ENCODE measurements around the gene KRTDAP. TPM values are rescaled to one million over a fixed set of nuclear protein-coding genes. Genes with fewer than 3 reads are reported as not detected.

KRTDAP gene
- total RNA-seq, 1 donor from 2014 or later: not detected

DNA sequence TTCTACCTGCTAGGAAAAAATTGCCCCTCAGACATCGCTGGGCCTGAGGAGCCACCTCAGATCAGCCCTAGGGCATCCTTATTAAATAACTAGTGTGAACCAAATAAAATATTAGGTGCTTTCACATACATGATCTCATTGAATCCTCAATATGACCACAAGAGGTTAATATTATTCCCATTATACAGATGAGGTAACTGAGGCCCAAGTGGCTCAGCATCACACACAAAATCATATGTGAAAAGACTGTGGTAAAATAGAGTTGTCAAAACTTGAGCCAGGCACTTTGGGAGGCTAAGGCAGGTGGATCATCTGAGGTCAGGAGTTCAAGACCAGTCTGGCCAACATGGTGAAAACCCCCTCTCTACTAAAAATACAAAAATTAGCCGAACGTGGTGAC, 26.0 kb upstream of the KRTDAP start:
- ATAC-seq (ENCODE audit: poor library complexity) (no peak), DNase-seq (no peak)
- intact Hi-C loops (cut with DNase I): no loop called here

DNA sequence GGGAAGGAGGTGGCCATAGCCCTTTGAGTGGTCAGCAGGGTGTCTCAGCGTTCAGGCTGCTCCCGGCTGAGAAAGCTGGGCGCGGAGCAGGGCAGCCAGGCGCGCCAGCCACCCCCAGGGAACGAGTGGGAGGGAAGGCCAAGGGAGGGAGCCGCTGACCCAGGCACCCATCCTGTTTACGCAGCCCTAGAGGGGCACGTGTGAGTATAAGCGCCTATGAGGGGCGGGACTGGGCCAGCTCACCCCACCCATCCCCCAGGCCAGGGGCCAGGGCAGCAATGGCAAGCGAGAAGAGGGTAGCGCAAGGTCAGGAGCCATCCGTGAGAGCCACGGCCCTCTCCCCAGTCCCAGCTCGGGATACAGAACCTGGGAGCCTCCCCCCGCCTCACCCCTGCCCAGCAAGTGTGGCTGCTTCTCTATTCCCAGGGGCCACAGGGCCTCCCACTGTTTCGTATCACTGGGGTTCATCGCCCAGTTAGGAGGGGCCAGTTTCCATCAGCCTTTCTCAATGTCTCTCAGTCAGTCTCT, 24.1 kb upstream of the KRTDAP start:
- intact Hi-C loops (cut with DNase I): no loop called here
- ATAC-seq (ENCODE audit: poor library complexity): no peak
- no peak for DNase-seq

DNA sequence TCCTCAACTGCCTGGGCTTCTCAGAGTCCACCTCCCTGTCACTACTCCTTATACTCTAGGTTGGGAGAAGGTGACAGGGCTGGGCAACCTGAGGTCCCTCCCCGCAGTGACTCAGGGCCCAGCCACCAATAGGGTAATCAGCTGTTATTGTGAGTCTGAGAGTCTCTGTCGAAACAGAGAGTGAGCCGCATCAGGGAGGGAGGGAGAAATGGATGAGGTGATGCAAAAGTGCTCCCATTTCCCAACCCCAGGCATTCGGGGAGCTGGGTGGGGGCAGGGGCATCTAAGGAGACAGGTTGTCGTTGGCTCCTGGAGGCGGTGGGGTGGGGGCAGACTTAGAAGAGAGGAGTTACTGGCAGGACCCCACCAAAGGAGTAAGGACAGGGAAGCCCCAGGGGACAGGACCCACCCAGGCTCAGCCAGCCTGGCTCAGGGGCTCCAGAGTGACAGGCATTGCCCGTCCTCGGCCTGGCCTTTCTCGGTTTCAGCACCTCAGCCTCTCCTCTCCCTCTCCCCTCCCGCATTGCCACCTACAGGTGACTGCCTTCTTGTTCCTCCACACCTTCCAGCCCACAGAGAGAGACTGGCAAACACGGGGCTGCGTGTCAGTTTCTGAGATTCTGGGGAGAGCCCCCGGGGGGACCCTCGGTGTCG, 23.5 kb upstream of the KRTDAP start, which contains the start of gene DMKN:
Gene DMKN, minus strand, starts transcription at position 22 of the 654 bp plus-strand sequence. CDS start 174 bp downstream, outside the sequence.
- intact Hi-C loops (cut with DNase I): no loop called here
- DNase-seq: no peak
- no peak for ATAC-seq (ENCODE audit: poor library complexity)

DNA sequence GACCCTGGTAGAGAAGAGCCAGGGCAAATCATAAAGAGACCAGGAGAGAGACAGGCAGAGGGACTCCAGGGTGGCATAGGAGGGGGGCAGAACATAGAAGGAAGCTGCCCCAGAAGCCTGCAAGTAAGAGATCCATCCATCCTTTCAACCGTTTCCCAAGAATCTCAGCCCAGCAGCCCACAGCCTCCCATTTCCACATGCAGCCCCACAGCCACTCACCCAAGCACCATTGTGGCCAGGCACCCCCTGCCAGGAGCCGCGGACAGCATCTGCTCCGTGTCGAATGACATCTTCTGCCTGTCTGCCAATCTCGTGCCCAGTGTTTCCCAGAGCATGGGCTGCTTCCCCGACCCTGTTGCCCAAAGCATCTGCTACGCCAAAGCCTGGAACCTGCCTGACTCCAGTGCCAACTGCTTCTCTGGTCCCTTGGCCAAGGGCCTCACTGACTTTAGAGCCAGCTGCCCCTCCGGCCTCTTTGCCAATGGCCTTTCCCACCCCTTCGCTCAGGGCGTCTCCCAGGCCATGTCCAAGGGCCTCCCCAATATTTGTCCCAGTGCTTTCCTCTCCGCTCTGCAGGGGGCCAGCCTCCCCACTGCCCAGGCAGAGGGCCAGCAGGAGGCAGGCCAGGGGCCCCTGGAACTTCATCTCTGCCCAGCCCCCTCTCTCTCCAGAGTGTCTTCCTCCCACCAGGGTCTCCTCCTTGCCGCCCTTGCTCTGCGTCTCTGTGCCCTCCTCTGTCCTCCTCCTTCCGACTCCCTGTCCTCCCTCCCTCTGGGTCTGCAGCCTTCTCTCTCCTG, 22.8 kb upstream of the KRTDAP start:
- intact Hi-C loops (cut with DNase I): no loop called here
- no peak for DNase-seq
- no peak for ATAC-seq (ENCODE audit: poor library complexity)

DNA sequence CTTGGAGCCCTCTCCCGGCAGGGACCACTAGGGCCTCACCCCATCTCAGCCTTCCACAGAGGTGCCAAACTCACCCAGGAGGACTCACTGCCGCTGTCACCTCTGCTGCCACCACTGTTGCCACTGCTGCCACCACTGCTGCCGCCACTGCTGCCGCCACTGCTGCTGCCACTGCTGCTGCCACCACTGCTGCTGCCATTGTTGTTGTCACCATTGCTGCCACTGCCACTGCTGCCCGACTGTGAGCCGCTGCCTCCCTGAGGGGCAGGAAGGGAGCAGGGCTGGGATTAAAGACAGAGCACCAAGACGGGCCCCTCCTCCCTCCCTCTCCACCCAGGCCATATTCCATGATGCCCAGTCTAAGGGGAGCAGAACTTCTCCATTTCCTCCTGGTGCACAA, 21.1 kb upstream of the KRTDAP start:
- intact Hi-C loops (cut with DNase I): no loop called here
- DNase-seq (no peak), ATAC-seq (ENCODE audit: poor library complexity) (no peak)

DNA sequence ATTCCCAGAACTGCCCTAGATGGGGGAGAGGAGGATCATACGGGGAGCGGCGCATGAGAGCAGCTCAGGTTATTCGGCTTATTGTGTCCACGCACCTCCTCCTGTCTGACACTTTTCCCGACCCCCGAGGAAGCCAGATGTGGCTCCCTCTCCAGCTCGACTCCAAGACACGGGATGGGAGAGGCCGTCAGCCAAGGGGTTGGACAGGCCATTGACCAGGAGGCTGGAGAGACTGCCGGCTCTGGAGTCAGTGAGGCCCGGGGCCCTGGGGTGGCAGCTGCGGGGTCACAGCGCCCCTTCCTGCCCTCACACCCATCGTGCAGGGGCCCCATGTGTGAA, 20.3 kb upstream of the KRTDAP start:
- ATAC-seq (ENCODE audit: poor library complexity): no peak
- intact Hi-C loops (cut with DNase I): no loop called here

DNA sequence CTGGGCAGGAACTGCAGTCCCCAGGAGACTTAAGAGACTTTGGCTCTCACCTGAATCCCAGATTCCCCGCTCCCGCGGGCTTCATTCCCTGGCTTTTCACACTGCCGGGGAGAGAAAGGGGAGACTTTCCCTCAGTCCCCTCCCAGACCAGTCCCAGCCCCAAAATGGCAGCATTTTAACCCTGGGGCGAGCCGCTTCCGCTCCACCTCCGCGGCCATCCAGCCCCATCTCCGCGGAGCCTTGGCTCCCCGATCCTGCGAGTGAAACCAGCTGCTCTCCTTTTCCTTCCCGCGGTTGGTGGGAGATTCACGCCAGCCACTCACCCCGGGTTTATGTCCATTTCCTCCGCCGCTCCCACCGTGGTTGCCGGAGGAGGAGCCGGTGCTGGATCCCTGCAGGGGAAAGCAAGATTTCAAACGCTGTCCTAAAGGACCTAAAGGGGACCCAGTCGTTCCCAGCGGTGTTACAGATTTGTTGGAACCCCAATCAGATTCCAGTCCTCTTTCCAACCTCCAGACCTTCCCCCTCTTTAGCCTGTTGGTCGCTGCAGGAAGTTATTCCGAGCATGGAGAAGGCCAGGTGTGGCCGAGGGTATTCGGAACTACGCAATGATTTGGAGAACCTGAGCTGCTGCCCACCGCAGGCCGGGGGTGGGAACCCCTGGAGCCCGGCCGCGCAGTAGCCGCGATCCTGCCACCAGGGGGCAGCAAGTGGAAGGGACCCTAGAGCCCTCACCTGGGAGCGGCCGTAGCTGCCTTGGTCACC, 19.8 kb upstream of the KRTDAP start:
- DNase-seq (peak; percentile 83), ATAC-seq (ENCODE audit: poor library complexity) (peak; percentile 94)
- intact Hi-C loops (cut with DNase I): no loop called here

More for the DNA sequence above, 20.3 kb upstream of the KRTDAP start:
- no peak for DNase-seq

DNA sequence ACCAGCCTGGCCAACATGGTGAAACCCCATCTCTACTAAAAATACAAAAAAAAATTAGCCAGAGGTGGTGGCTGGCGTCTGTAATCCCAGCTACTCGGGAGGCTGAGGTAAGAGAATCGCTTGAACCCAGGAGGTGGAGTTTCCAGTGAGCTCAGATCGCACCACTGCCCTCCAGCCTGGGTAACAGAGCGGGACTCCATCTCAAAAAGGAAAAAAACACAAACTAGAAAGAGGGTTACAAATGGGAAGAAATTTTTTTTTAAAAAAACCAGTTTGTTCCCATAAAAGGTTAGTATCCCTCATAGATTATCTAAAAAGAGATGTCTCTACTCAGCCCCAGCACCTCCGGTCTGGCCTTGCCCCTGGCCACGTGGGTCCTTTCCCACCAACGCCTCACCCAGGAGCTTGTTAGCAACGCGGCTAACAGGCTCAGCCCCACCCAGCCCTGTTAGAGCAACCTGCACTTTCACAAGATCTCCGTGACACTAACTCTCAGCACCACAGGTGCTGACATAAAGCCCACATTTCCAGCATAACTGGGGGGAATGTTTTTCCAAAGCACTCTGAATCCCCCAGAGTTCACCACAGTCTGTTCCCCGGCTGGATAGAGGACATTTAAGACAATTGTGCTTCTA, 18.9 kb upstream of the KRTDAP start:
- intact Hi-C loops (cut with DNase I): no loop called here
- ATAC-seq (ENCODE audit: poor library complexity) (no peak), DNase-seq (no peak)

DNA sequence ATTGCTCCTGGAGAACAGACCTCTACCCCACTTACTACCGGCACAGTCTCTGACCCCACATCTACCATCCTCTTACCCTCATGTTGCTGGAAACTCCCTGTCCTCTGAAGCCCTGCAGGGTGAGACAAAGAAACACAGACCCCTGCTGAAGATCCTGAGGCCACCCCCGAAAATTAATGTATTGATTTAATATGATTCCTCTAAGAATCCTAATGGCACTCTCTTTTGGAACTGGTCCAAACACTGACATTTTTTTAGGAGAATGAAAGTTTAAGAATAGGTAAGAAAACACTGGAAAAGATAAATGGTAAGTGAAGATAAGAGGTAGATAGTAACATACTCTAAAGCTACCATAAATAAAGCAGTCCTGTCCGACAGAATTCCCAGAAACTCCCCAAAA, 17.9 kb upstream of the KRTDAP start:
- DNase-seq (no peak), ATAC-seq (ENCODE audit: poor library complexity) (no peak)
- intact Hi-C loops (cut with DNase I): no loop called here

DNA sequence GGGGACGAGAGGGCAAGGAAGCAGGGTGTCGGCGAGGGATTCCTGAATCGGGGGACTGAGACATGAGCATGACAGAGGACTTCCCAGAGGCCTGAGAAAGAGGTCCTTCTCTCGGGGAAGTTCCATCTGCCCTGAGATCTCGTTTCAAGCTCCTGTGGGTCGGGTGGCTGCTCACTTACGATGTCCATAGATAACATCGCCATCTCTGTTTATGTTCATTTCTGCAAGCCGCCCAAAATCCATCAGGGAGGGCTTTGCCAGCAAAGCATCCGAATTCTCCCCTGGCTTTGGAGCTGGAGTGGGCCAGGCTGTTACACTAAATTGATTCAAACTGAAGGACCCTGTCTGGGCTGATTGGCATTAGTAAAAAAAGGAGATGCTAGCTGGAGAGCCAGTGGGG, 17.3 kb upstream of the KRTDAP start:
- no peak for ATAC-seq (ENCODE audit: poor library complexity)
- intact Hi-C loops (cut with DNase I): no loop called here
- DNase-seq: no peak

DNA sequence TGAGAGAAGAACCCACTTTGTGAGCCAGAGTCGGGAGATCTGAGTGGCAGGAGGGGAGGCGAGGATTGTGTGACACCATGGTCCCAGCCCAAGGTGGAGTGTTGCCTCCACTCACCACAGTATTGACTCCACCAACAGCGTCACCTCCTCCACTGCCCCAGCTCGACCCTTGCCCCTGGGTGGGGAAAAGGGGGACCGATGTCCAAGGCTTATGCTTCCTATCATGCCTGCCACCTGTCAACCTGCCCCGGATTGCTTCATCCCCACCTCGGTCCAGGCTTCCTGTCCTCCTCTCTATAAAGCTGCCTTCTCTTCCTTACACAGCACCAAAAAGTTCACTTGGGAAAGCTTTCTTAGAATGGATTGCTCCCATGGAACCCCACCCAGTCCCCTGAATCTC, 15.7 kb upstream of the KRTDAP start:
- DNase-seq: no peak
- intact Hi-C loops (cut with DNase I): no loop called here

DNA sequence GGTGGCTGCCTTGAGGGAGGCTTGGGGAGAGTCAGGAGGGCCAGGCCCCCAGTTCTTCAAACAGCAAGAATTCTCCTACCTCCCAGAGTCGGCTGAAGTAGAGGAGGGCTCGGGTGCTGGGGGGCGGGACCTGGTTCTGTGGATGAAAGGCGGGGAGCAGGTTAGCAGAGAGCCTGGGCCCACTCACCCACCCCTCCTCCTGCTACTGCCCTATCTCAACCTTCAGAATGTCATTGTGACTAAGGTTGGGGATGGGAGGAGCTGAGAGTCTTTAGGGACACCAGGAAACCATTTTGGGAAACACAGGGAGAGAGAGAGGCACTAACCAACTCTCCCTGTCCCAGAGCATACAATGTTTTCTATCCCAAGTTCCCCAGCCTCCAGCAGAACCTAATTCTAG, 12.5 kb upstream of the KRTDAP start:
- DNase-seq: no peak
- intact Hi-C loops (cut with DNase I): no loop called here
- ATAC-seq (ENCODE audit: poor library complexity): peak; percentile 34

More for the DNA sequence above, 15.7 kb upstream of the KRTDAP start:
- ATAC-seq (ENCODE audit: poor library complexity): no peak

DNA sequence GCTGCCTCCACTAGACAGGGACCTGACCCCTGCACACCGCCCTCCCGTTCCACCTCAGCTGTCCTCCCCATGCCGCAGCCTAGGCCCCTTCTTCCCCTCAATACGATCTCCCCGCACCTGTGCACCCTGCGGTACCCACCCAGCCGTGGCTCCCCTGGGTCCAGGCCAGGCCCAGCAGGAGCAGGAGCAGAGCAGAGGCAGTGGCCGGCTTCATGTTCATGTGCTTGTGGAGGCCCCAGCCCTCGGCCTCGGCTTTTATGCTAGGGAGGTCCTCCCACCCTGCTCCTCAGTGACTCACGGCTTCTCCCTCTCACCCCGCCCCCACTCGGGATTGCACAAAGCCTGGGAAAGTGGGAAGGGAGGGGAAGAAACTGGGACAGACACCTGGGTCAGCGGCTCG, 11.4 kb upstream of the KRTDAP start:
- intact Hi-C loops (cut with DNase I): no loop called here
- ATAC-seq (ENCODE audit: poor library complexity) (no peak), DNase-seq (no peak)

DNA sequence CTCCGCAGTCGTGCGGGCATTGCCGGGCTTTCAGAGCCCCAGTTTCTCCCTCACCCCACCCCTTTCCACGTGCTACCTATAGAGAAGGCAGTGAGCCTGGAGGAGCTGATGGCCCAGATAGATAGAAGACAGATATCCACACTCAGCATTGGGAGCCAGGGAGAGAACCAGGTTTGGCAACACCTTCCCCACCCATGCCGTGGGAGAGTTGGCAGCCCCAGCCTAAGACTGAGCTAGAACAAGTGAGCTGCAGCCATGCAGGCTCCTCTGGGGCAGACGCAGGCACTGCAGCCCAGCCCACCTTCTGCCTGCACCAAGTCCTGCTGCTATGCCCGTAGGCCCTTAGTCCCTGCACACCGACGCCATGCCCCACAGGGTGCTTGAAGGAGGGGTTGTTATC, 10.3 kb upstream of the KRTDAP start:
- ATAC-seq (ENCODE audit: poor library complexity): no peak
- no peak for DNase-seq
- intact Hi-C loops (cut with DNase I): no loop called here

DNA sequence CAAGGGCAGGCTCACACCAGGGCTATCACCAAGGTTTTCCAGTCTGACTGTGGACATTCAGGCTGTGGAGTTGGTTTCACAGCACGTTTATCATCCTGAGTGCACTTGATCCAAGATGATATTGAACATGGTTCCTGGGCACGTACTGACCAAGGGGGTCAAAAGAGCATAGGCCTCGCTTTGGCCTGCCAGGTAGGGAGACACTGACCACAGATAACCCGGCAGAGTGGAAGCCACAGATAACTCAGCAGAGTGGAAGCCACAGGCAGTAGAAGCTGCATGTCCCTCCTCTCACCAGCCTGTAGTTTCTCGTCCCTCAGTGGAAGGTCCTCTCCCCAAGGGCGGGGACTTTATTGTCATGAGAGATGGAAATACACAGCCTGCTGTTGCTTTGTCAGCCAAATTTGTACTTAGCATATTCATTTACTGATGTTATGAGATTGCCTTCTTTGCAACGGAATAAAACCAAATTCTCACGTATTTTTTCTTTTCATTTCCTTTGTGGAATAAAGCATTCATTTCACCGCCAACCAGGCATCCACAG, 8.8 kb upstream of the KRTDAP start:
- no peak for DNase-seq
- intact Hi-C loops (cut with DNase I): loop anchor here (5.0 kb wide), 1 partner anchor 147 kb away; no protein-coding TSS in a partner anchor

DNA sequence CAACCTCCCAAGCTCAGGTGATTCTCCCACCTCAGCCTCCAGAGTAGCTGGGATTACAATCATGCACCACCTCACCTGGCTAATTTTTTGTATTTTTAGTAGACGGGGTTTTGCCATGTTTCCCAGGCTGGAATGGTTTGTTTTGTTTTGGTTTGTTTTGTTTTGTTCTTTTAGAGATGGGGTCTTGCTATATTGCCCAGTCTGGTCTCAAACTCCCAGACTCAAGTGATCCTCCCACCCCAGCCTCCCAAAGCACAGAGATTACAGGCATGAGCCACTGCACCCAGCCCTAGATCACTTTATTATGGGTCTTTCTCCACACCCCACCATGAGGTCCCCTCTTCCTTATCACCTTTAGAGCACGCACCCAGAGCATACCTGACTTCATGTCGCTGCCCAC, 8.0 kb upstream of the KRTDAP start:
- DNase-seq (no peak), ATAC-seq (ENCODE audit: poor library complexity) (no peak)
- intact Hi-C loops (cut with DNase I): loop anchor here (5.0 kb wide), 1 partner anchor 146 kb away; no protein-coding TSS in a partner anchor

More for the DNA sequence above, 8.8 kb upstream of the KRTDAP start:
- no peak for ATAC-seq (ENCODE audit: poor library complexity)

DNA sequence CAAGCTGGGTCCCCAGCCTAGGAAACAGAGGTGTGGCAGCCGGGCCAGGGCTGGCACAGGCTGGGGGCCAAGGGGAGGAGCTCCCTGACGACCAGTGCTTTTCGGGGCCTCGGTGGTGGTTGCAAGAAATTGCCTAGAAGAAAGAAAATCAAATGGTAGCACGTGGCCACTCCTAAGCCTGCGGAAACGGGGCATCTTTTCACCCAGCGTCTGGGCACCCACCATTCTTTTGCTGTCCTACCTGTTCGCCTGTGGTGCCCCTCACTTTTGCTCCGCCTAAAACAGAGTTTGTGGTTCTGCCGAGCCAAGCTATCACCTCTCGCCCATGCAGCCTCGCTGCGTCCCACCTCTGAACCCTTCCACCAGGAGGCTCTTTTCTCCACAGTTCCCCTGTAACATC, 7.1 kb upstream of the KRTDAP start:
- intact Hi-C loops (cut with DNase I): loop anchor here (5.0 kb wide), 1 partner anchor 145 kb away; no protein-coding TSS in a partner anchor
- DNase-seq (no peak), ATAC-seq (ENCODE audit: poor library complexity) (no peak)

All from Right ventricle myocardium superior (tissue), 1 donor.